ENCODE results near the gene EVA1A.
"Not testable (repeated sequence)": the region's sequence is repeated elsewhere in the genome, so short reads cannot be mapped to it uniquely, and the experiment has no call there.

EVA1A gene

GRCh38 chr2:75516378-75517360 is 44.1 kb downstream of the EVA1A start:
- no peak for DNase-seq

- DNase-seq: no peak
Observed at GRCh38 chr2:75515584-75516368, 45.0 kb downstream of the EVA1A start.

GRCh38 chr2:75513616-75514170 is 47.0 kb downstream of the EVA1A start:
- no peak for DNase-seq

- DNase-seq: no peak
Observed at GRCh38 chr2:75512455-75513212, 48.1 kb downstream of the EVA1A start.

- no peak for DNase-seq
Observed at GRCh38 chr2:75506101-75506697, 54.5 kb downstream of the EVA1A start.

GRCh38 chr2:75505012-75505411 is 55.7 kb downstream of the EVA1A start:
- DNase-seq: no peak

GRCh38 chr2:75503048-75503607 is 57.6 kb downstream of the EVA1A start:
- no peak for DNase-seq

GRCh38 chr2:75500633-75501032 is 60.1 kb downstream of the EVA1A start:
- DNase-seq: no peak

GRCh38 chr2:75499534-75499933 is 61.2 kb downstream of the EVA1A start:
- no peak for DNase-seq

- DNase-seq: no peak
Observed at GRCh38 chr2:75498907-75499306, 61.8 kb downstream of the EVA1A start.

GRCh38 chr2:75497256-75497655 is 63.5 kb downstream of the EVA1A start:
- no peak for DNase-seq

- DNase-seq: no peak
Observed at GRCh38 chr2:75495862-75496261, 64.9 kb downstream of the EVA1A start.

GRCh38 chr2:75494137-75494769 is 66.5 kb downstream of the EVA1A start:
- no peak for DNase-seq

- DNase-seq: no peak
Observed at GRCh38 chr2:75493230-75493629, 67.5 kb downstream of the EVA1A start.

GRCh38 chr2:75491129-75491753 is 69.5 kb downstream of the EVA1A start:
- DNase-seq: no peak

GRCh38 chr2:75489721-75490120 is 71.0 kb downstream of the EVA1A start:
- no peak for DNase-seq

- no peak for DNase-seq
Observed at GRCh38 chr2:75488157-75488556, 72.6 kb downstream of the EVA1A start.

- not testable (repeated sequence) for DNase-seq
Observed at GRCh38 chr2:75486735-75487134, 74.0 kb downstream of the EVA1A start.

GRCh38 chr2:75484840-75485239 is 75.9 kb downstream of the EVA1A start:
- no peak for DNase-seq

GRCh38 chr2:75483878-75484277 is 76.9 kb downstream of the EVA1A start:
- no peak for DNase-seq

- DNase-seq: no peak
Observed at GRCh38 chr2:75482398-75482797, 78.3 kb downstream of the EVA1A start.

Data from suppressor macrophage treated with lipopolysaccharide for 4 hours (primary cell).